Measurements from ENCODE around the gene LAMP5.
A peak's percentile ranks its signal among the peaks of the same experiment; 100 is the strongest.

The LAMP5 gene

GRCh38 chr20:9514461-9515213 lies at the start of gene LAMP5:
TSS of gene LAMP5 (plus strand) at chr20:9514590. CDS start at chr20:9514853, 263 bp downstream.
- peak; percentile 1 for DNase-seq

- DNase-seq = no peak
Observed at GRCh38 chr20:9467995-9468394, 46.4 kb upstream of the LAMP5 start.

- no peak for DNase-seq
Observed at GRCh38 chr20:9474835-9475415, 39.5 kb upstream of the LAMP5 start.

GRCh38 chr20:9475456-9475855 lies 38.9 kb upstream of the LAMP5 start:
- DNase-seq = no peak

GRCh38 chr20:9476174-9476573 lies 38.2 kb upstream of the LAMP5 start:
- DNase-seq = no peak

GRCh38 chr20:9476637-9477036 lies 37.8 kb upstream of the LAMP5 start:
- no peak for DNase-seq

GRCh38 chr20:9478771-9479170 lies 35.6 kb upstream of the LAMP5 start:
- DNase-seq = no peak

- DNase-seq = no peak
Observed at GRCh38 chr20:9480066-9480465, 34.3 kb upstream of the LAMP5 start.

GRCh38 chr20:9482180-9482579 lies 32.2 kb upstream of the LAMP5 start:
- no peak for DNase-seq

GRCh38 chr20:9483131-9483530 lies 31.3 kb upstream of the LAMP5 start:
- no peak for DNase-seq

- no peak for DNase-seq
Observed at GRCh38 chr20:9485614-9486340, 28.6 kb upstream of the LAMP5 start.

GRCh38 chr20:9487231-9487630 lies 27.2 kb upstream of the LAMP5 start:
- DNase-seq = no peak

- no peak for DNase-seq
Observed at GRCh38 chr20:9488063-9488462, 26.3 kb upstream of the LAMP5 start.

- DNase-seq = no peak
Observed at GRCh38 chr20:9490161-9490560, 24.2 kb upstream of the LAMP5 start.

- no peak for DNase-seq
Observed at GRCh38 chr20:9490631-9491030, 23.8 kb upstream of the LAMP5 start.

GRCh38 chr20:9491324-9491723 lies 23.1 kb upstream of the LAMP5 start:
- no peak for DNase-seq

GRCh38 chr20:9492067-9492466 lies 22.3 kb upstream of the LAMP5 start:
- no peak for DNase-seq

GRCh38 chr20:9493803-9494202 lies 20.6 kb upstream of the LAMP5 start:
- DNase-seq = no peak

GRCh38 chr20:9495701-9496100 lies 18.7 kb upstream of the LAMP5 start:
- no peak for DNase-seq

GRCh38 chr20:9496155-9496554 lies 18.2 kb upstream of the LAMP5 start:
- DNase-seq = no peak

GRCh38 chr20:9498322-9498721 lies 16.1 kb upstream of the LAMP5 start:
- DNase-seq = no peak

- no peak for DNase-seq
Observed at GRCh38 chr20:9499126-9499899, 15.1 kb upstream of the LAMP5 start.

- DNase-seq = no peak
Observed at GRCh38 chr20:9500121-9500520, 14.3 kb upstream of the LAMP5 start.

Data from activated CD4-positive, alpha-beta T cell treated with anti-CD3 and anti-CD28 coated beads, Interleukin-2, Interleukin-6, amounts not matched to agents 100 ng/mL and 50 ng/mL, durations not matched to agents 16 hours and 8 hours (primary cell).